Uterus (tissue), 2 donors: Measurements from ENCODE around the gene TTC8.

ENCODE experiments used
- CTCF ChIP-seq, 4 experiments: fragments of 200-600 bp in 2 of 4; fragments of 450-650 bp in 2 of 4; sonication (generic) in 2 of 4; IDR thresholded peaks; one replicate each; pipeline ENCODE4 v1.5.1; 2016 to 2019; ENCODE audit warnings: antibody characterized with exemption in 4 of 4, mild to moderate bottlenecking in 2 of 4, moderate library complexity in 1 of 4
- POLR2A ChIP-seq, 2 donors: fragments of 450-650 bp; IDR thresholded peaks; one replicate each; pipeline ENCODE4 v1.6.1; 2016; ENCODE audit warnings: antibody characterized with exemption in 2 of 2, mild to moderate bottlenecking in 1 of 2, moderate library complexity in 1 of 2

- TF ChIP-seq CTCF (IDR thresholded peaks at IDR 0.05) (no peak), POLR2A (IDR thresholded peaks at IDR 0.05) (no peak)
Observed at GRCh38 chr14:88799522-88799921, 24.9 kb upstream of the TTC8 start.
